ENCODE results near the gene STARD9. TPM values are rescaled to one million over a fixed set of nuclear protein-coding genes. Genes with fewer than 3 reads are reported as not detected.

STARD9 gene
- total RNA-seq, 1 experiment from 2014 or later: 5.0 TPM

DNA sequence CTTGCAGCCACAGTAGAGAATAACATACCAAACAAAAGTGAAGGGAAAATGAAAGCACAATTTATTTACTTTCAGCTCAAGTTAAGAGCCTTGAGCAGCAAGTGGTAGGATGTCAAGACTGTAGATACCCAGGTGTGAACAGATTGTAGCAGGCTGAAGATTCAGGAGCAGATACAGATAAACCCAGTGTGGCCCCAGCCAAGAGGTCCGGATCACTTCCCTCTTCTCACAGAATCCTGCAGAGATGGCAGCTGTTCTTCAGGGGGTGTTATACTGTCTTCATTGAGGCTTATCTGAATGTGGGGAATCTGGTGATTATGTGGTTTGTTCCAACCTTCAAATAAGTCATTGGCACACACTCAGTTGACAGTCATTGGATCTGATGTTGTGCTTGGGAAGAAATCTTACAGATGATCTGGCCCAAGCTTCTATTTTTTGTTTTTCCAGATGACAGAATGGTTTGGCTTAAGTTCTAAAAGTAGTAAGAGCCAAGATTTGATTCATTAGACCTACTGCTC is 2.2 kb downstream of the STARD9 start:
- intact Hi-C loops (cut with micrococcal nuclease): no loop called here
- ChIA-PET RAD21 (ENCODE audit: low non-redundant PET in 1 of 2, low total read pairs in 2 of 2, uncharacterized antibody in 2 of 2, unreplicated experiment in 2 of 2) (no interaction called here), CTCF (no interaction called here), POLR2A (no interaction called here)
- Histone ChIP-seq H4K20me1 (ENCODE audit: insufficient read depth) (no peaks in the 10 kb centered on the region), H3K36me3 (ENCODE audit: control insufficient read depth in 1 of 2, insufficient read depth in 2 of 2, low read length in 2 of 2) (no peaks in the 10 kb centered on the region), H3K4me3 (replicated peaks in 1 of 2; ENCODE audit: low read depth in 1 of 2, low read length in 2 of 2) (no peak overlapping the region), H3K27ac (ENCODE audit: low read depth, low read length) (no peak overlapping the region), H2AFZ (ENCODE audit: low read depth, low read length, poor library complexity, severe bottlenecking) (no peak overlapping the region), H3K4me1 (ENCODE audit: control insufficient read depth in 1 of 2, insufficient read depth in 2 of 2, low read length in 2 of 2) (peaks cover 16 to 31% of the 10 kb centered on the region in 2 experiments), H3K9me2 (ENCODE audit: insufficient read depth) (no peaks in the 10 kb centered on the region), H3K27me3 (ENCODE audit: insufficient read depth, low read length) (no peaks in the 10 kb centered on the region; the same call in 1 of the 2 replicates), H3K9me3 (ENCODE audit: control insufficient read depth in 1 of 2, insufficient read depth in 1 of 2, low read depth in 1 of 2, low read length in 2 of 2) (no peaks in the 10 kb centered on the region), H3K79me2 (ENCODE audit: insufficient read depth, low read length) (no peaks in the 10 kb centered on the region), H3K4me2 (ENCODE audit: low read length) (no peak overlapping the region), H3K9ac (ENCODE audit: low read length) (no peak overlapping the region)
- ATAC-seq (no peak), DNase-seq (ENCODE audit: low read depth, low spot score) (no peak)
- no TSS peak for BruUV-seq (replicated peaks)
- TF ChIP-seq, protein P1, sequence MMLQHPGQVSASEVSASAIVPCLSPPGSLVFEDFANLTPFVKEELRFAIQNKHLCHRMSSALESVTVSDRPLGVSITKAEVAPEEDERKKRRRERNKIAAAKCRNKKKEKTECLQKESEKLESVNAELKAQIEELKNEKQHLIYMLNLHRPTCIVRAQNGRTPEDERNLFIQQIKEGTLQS (IDR thresholded peaks at IDR 0.05): no peak
- no peak for TF ChIP-seq POLR2A (IDR thresholded peaks at IDR 0.05; ENCODE audit: borderline replicate concordance, extremely low read depth, insufficient read depth, insufficient read length)
- TF ChIP-seq, protein P2, sequence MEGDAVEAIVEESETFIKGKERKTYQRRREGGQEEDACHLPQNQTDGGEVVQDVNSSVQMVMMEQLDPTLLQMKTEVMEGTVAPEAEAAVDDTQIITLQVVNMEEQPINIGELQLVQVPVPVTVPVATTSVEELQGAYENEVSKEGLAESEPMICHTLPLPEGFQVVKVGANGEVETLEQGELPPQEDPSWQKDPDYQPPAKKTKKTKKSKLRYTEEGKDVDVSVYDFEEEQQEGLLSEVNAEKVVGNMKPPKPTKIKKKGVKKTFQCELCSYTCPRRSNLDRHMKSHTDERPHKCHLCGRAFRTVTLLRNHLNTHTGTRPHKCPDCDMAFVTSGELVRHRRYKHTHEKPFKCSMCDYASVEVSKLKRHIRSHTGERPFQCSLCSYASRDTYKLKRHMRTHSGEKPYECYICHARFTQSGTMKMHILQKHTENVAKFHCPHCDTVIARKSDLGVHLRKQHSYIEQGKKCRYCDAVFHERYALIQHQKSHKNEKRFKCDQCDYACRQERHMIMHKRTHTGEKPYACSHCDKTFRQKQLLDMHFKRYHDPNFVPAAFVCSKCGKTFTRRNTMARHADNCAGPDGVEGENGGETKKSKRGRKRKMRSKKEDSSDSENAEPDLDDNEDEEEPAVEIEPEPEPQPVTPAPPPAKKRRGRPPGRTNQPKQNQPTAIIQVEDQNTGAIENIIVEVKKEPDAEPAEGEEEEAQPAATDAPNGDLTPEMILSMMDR (IDR thresholded peaks at IDR 0.05 in 2 of 3, conservative IDR thresholded peaks at IDR 0.05 in 1 of 3; ENCODE audit: borderline replicate concordance in 1 of 3, insufficient read depth in 1 of 3, low read depth in 2 of 3, low read length in 2 of 3): no peak
- TF ChIP-seq ZFX (IDR thresholded peaks at IDR 0.05): no peak
- TF ChIP-seq POLR2AphosphoS5 (IDR thresholded peaks at IDR 0.05; ENCODE audit: low read depth, low read length): no peak
- no peak for TF ChIP-seq FOSL1 (IDR thresholded peaks at IDR 0.05; ENCODE audit: low read depth)
- TF ChIP-seq ZNF274 (IDR thresholded peaks at IDR 0.05; ENCODE audit: low read depth, low read length): no peak
- TF ChIP-seq EZH2 (IDR thresholded peaks at IDR 0.05): no peak
- no peak for TF ChIP-seq EGR1 (IDR thresholded peaks at IDR 0.05; ENCODE audit: low read depth)
- TF ChIP-seq JUND (IDR thresholded peaks at IDR 0.05): no peak
- no peak for TF ChIP-seq CBX3 (IDR thresholded peaks at IDR 0.05; ENCODE audit: low read depth)
- TF ChIP-seq, protein P3, sequence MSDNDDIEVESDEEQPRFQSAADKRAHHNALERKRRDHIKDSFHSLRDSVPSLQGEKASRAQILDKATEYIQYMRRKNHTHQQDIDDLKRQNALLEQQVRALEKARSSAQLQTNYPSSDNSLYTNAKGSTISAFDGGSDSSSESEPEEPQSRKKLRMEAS (IDR thresholded peaks at IDR 0.05): no peak
